Vagina (tissue), 2 donors: ENCODE measurements around the gene WDR7. TPM values are rescaled to one million over a fixed set of nuclear protein-coding genes. Genes with fewer than 3 reads are reported as not detected.

Experiments
- DNase-seq, 2 donors: peaks; one replicate each; pipeline ENCODE4 v3.0.0-alpha.2; 2017; ENCODE audit errors: extremely low spot score in 2 of 2
- H3K27ac ChIP-seq: fragments of 200-600 bp; sonication (generic); one replicate; pipeline ENCODE4 v1.5.1; 2019
- H3K27me3 ChIP-seq: fragments of 200-600 bp; sonication (generic); one replicate; pipeline ENCODE4 v1.5.1; 2019
- H3K36me3 ChIP-seq, 2 donors: fragments of 200-600 bp; sonication (generic); one replicate each; pipeline ENCODE4 v1.5.1; 2017 to 2019
- H3K4me1 ChIP-seq: fragments of 200-600 bp; sonication (generic); one replicate; pipeline ENCODE4 v1.5.1; 2019
- H3K4me3 ChIP-seq, 2 donors: fragments of 200-600 bp; sonication (generic); 1 replicate in 1 of 2; 2 replicates in 1 of 2; pipeline ENCODE4 v1.5.1; 2016 to 2019
- H3K9me3 ChIP-seq: fragments of 200-600 bp; sonication (generic); one replicate; pipeline ENCODE4 v1.5.1; 2019
- POLR2A ChIP-seq, 2 donors: fragments of 450-650 bp; IDR thresholded peaks; one replicate each; pipeline ENCODE4 v1.6.1; 2017; ENCODE audit warnings: antibody characterized with exemption in 2 of 2, mild to moderate bottlenecking in 2 of 2, moderate library complexity in 2 of 2
- POLR2AphosphoS5 ChIP-seq, 2 donors: sonication (generic); formaldehyde crosslinking; IDR thresholded peaks; one replicate each; pipeline ENCODE4 v1.9.0; 2017; ENCODE audit warnings: antibody characterized with exemption in 2 of 2, mild to moderate bottlenecking in 2 of 2, low read depth in 1 of 2; ENCODE audit not compliant: insufficient read depth in 1 of 2
- intact Hi-C: fragments of 100-400 bp; cut with DNase I; formaldehyde crosslinking; loops from one replicate; pipeline ENCODE4 v1.15.1; 2023
- total RNA-seq: library from RNA; depleted of rRNA; stranded (reverse); fragments of >200 nt; gene quantifications from one replicate; pipeline ENCODE4 v1.2.3, GENCODE V29; 2016
- TF ChIP-seq, protein P1 (sequence below), 3 experiments: fragments of 450-650 bp in 2 of 3; fragments of 200-600 bp in 1 of 3; sonication (generic) in 1 of 3; IDR thresholded peaks; one replicate each; pipeline ENCODE4 v1.5.1; 2017 to 2019; ENCODE audit warnings: antibody characterized with exemption in 3 of 3, mild to moderate bottlenecking in 2 of 3, moderate library complexity in 2 of 3

The WDR7 gene
- total RNA-seq, 1 donor from 2014 or later, result 26.3 TPM

- TF ChIP-seq, protein P1, sequence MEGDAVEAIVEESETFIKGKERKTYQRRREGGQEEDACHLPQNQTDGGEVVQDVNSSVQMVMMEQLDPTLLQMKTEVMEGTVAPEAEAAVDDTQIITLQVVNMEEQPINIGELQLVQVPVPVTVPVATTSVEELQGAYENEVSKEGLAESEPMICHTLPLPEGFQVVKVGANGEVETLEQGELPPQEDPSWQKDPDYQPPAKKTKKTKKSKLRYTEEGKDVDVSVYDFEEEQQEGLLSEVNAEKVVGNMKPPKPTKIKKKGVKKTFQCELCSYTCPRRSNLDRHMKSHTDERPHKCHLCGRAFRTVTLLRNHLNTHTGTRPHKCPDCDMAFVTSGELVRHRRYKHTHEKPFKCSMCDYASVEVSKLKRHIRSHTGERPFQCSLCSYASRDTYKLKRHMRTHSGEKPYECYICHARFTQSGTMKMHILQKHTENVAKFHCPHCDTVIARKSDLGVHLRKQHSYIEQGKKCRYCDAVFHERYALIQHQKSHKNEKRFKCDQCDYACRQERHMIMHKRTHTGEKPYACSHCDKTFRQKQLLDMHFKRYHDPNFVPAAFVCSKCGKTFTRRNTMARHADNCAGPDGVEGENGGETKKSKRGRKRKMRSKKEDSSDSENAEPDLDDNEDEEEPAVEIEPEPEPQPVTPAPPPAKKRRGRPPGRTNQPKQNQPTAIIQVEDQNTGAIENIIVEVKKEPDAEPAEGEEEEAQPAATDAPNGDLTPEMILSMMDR (IDR thresholded peaks at IDR 0.05), result no peak
- TF ChIP-seq POLR2A (IDR thresholded peaks at IDR 0.05) (no peak), POLR2AphosphoS5 (IDR thresholded peaks at IDR 0.05; ENCODE audit: insufficient read depth in 1 of 2, low read depth in 1 of 2) (no peak)
- H3K4me1 ChIP-seq, result no peaks in the 10 kb centered on the region
- intact Hi-C loops, result no loop called here
- H3K9me3 ChIP-seq, result no peaks in the 10 kb centered on the region
- no peak overlapping the region for H3K27ac ChIP-seq
- H3K36me3 ChIP-seq, result no peaks in the 10 kb centered on the region
- H3K27me3 ChIP-seq, result no peaks in the 10 kb centered on the region
- H3K4me3 ChIP-seq, result no peak overlapping the region
- no peak for DNase-seq
Measured at GRCh38 chr18:56872140-56872539, 221.0 kb downstream of the WDR7 start.

- Histone ChIP-seq H3K4me1 (no peaks in the 10 kb centered on the region), H3K9me3 (no peaks in the 10 kb centered on the region), H3K27ac (no peak overlapping the region), H3K36me3 (no peaks in the 10 kb centered on the region), H3K27me3 (no peaks in the 10 kb centered on the region), H3K4me3 (no peak overlapping the region)
- no peak for DNase-seq
- TF ChIP-seq, protein P1 (IDR thresholded peaks at IDR 0.05), result no peak
- no peak for TF ChIP-seq POLR2AphosphoS5 (IDR thresholded peaks at IDR 0.05; ENCODE audit: insufficient read depth in 1 of 2, low read depth in 1 of 2)
- TF ChIP-seq POLR2A (IDR thresholded peaks at IDR 0.05), result no peak
- intact Hi-C loops, result no loop called here
Measured at GRCh38 chr18:56873441-56874140, 222.4 kb downstream of the WDR7 start.

DNA sequence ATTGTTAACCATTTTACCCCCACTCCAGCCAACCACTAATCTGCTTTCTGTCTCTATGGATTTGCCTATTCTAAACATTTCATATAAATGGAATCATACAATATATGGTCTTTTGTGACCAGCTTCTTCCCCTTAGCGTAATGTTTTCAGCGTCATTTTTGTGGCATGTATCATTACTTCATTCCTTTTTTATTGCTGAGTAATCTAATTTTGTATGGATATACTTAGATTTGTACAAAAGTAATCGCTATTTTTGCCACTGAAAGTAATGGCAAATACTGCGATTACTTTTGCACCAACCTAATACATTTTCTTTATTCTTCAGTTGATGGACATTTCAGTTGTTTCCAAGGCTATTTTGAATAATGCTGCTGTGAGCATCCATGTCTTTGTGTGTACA is 227.6 kb downstream of the WDR7 start:
- no peak for DNase-seq
- H3K27me3 ChIP-seq, result no peaks in the 10 kb centered on the region
- H3K9me3 ChIP-seq, result no peaks in the 10 kb centered on the region
- intact Hi-C loops, result no loop called here
- H3K4me1 ChIP-seq, result no peaks in the 10 kb centered on the region
- TF ChIP-seq POLR2AphosphoS5 (IDR thresholded peaks at IDR 0.05; ENCODE audit: insufficient read depth in 1 of 2, low read depth in 1 of 2) (no peak), POLR2A (IDR thresholded peaks at IDR 0.05) (no peak)
- TF ChIP-seq, protein P1 (IDR thresholded peaks at IDR 0.05), result no peak
- no peaks in the 10 kb centered on the region for H3K36me3 ChIP-seq
- H3K4me3 ChIP-seq, result no peak overlapping the region
- no peak overlapping the region for H3K27ac ChIP-seq

- Histone ChIP-seq H3K36me3 (no peaks in the 10 kb centered on the region), H3K27me3 (no peaks in the 10 kb centered on the region), H3K9me3 (no peaks in the 10 kb centered on the region), H3K4me3 (no peak overlapping the region), H3K27ac (no peak overlapping the region), H3K4me1 (no peaks in the 10 kb centered on the region)
- DNase-seq, result no peak
- intact Hi-C loops, result no loop called here
- TF ChIP-seq POLR2A (IDR thresholded peaks at IDR 0.05) (no peak), POLR2AphosphoS5 (IDR thresholded peaks at IDR 0.05; ENCODE audit: insufficient read depth in 1 of 2, low read depth in 1 of 2) (no peak)
- TF ChIP-seq, protein P1 (IDR thresholded peaks at IDR 0.05), result no peak
Measured at GRCh38 chr18:56884511-56884910, 233.4 kb downstream of the WDR7 start.

DNA sequence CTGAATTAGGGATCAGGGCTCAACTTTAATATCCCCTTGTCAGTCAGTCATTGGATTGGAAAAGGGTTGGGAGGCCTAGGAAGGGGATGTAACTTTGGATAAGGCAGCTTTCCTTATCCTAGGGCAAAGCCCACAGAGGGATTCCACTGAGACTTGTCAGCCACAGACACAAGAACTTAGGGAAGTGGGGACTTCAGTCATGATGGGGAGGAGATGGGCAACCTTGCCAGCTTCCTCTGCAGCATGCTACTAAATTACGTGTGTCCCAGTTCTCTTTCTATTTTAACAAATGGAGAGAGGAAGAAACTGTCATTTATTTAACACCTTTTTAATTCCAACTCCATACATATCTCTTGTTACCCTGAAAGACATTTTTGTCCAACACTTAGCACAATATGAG is 237.8 kb downstream of the WDR7 start:
- intact Hi-C loops, result no loop called here
- Histone ChIP-seq H3K27ac (no peak overlapping the region), H3K27me3 (no peaks in the 10 kb centered on the region), H3K4me3 (no peak overlapping the region), H3K9me3 (no peaks in the 10 kb centered on the region), H3K4me1 (peaks cover 9% of the 10 kb centered on the region), H3K36me3 (no peaks in the 10 kb centered on the region)
- no peak for DNase-seq
- no peak for TF ChIP-seq POLR2AphosphoS5 (IDR thresholded peaks at IDR 0.05; ENCODE audit: insufficient read depth in 1 of 2, low read depth in 1 of 2)
- TF ChIP-seq, protein P1 (IDR thresholded peaks at IDR 0.05), result no peak
- no peak for TF ChIP-seq POLR2A (IDR thresholded peaks at IDR 0.05)
